Mesenchymal stem cell (in vitro differentiated cells and primary cell): Measurements from ENCODE around the gene ENDOU.

Source experiments
- DNase-seq: peaks from one replicate; pipeline ENCODE4 v3.0.0-alpha.2; 2013
- H2AFZ ChIP-seq: one replicate; pipeline ENCODE4 v1.6.1; 2013; ENCODE audit warnings: low read depth, mild to moderate bottlenecking, control low read depth, inconsistent platforms, low read length, moderate library complexity
- H2AK5ac ChIP-seq: 2 replicates; pipeline ENCODE4 v1.6.1; 2013; ENCODE audit warnings: low read length, moderate library complexity, mild to moderate bottlenecking, inconsistent platforms; ENCODE audit not compliant: severe bottlenecking
- H2BK120ac ChIP-seq: one replicate; pipeline ENCODE4 v1.6.1; 2013; ENCODE audit warnings: low read depth, mild to moderate bottlenecking, inconsistent platforms, low read length, moderate library complexity
- H2BK12ac ChIP-seq, 2 experiments: one replicate each; pipeline ENCODE4 v1.6.1; 2013; ENCODE audit warnings: inconsistent platforms in 2 of 2, low read length in 2 of 2, mild to moderate bottlenecking in 2 of 2, moderate library complexity in 2 of 2, control low read depth in 1 of 2
- H2BK15ac ChIP-seq: one replicate; pipeline ENCODE4 v1.6.1; 2013; ENCODE audit warnings: mild to moderate bottlenecking, low read depth, inconsistent platforms; ENCODE audit not compliant: poor library complexity, severe bottlenecking
- H2BK5ac ChIP-seq: 2 replicates; pipeline ENCODE4 v1.6.1; 2013; ENCODE audit warnings: low read depth, mild to moderate bottlenecking, low read length, control low read depth, inconsistent platforms; ENCODE audit not compliant: poor library complexity, severe bottlenecking
- H3K14ac ChIP-seq, 2 experiments: one replicate each; pipeline ENCODE4 v1.6.1; 2013; ENCODE audit warnings: inconsistent platforms in 2 of 2, low read length in 2 of 2, control low read depth in 1 of 2, mild to moderate bottlenecking in 1 of 2, moderate library complexity in 1 of 2
- H3K18ac ChIP-seq, 2 experiments: one replicate each; pipeline ENCODE4 v1.6.1; 2013; ENCODE audit warnings: inconsistent platforms in 2 of 2, low read length in 2 of 2, control low read depth in 1 of 2, low read depth in 1 of 2, mild to moderate bottlenecking in 1 of 2
- H3K23ac ChIP-seq, 2 experiments: one replicate each; pipeline ENCODE4 v1.6.1; 2013; ENCODE audit warnings: inconsistent platforms in 2 of 2, low read length in 2 of 2, mild to moderate bottlenecking in 2 of 2, moderate library complexity in 2 of 2, control low read depth in 1 of 2
- H3K27ac ChIP-seq: 2 replicates; pipeline ENCODE4 v1.5.1; 2013; ENCODE audit warnings: mild to moderate bottlenecking, moderate library complexity, low read length, control low read depth, inconsistent platforms; ENCODE audit not compliant: poor library complexity, severe bottlenecking
- H3K27me3 ChIP-seq, 2 experiments: 2 replicates each; pipeline versions ENCODE4 v1.6.1 to v1.7.0; 2013; ENCODE audit warnings: low read length in 2 of 2, mild to moderate bottlenecking in 2 of 2, moderate library complexity in 2 of 2, control low read depth in 1 of 2, inconsistent platforms in 1 of 2; ENCODE audit not compliant: control insufficient read depth in 1 of 2, insufficient read depth in 1 of 2
- H3K36me3 ChIP-seq, 2 experiments: 2 replicates each; pipeline versions ENCODE4 v1.6.1 to v1.7.0; 2013; ENCODE audit warnings: low read length in 2 of 2, control low read depth in 1 of 2, inconsistent platforms in 1 of 2, low read depth in 1 of 2, mild to moderate bottlenecking in 1 of 2; ENCODE audit not compliant: insufficient read depth in 2 of 2, control insufficient read depth in 1 of 2
- H3K4ac ChIP-seq, 2 experiments: one replicate each; pipeline ENCODE4 v1.6.1; 2013; ENCODE audit warnings: inconsistent platforms in 2 of 2, low read length in 2 of 2, mild to moderate bottlenecking in 2 of 2, moderate library complexity in 2 of 2, control low read depth in 1 of 2, low read depth in 1 of 2
- H3K4me1 ChIP-seq: 2 replicates; pipeline ENCODE4 v1.6.1; 2013; ENCODE audit warnings: low read depth, low read length, control low read depth; ENCODE audit not compliant: control insufficient read depth, insufficient read depth
- H3K4me2 ChIP-seq: 2 replicates; pipeline ENCODE4 v1.6.1; 2013; ENCODE audit warnings: low read length, mild to moderate bottlenecking, inconsistent platforms; ENCODE audit not compliant: poor library complexity, severe bottlenecking
- H3K4me3 ChIP-seq, 2 experiments: 2 replicates each; pipeline versions ENCODE4 v1.5.1 to v1.7.0; 2013; ENCODE audit warnings: low read length in 2 of 2, mild to moderate bottlenecking in 2 of 2, control low read depth in 1 of 2, low read depth in 1 of 2; ENCODE audit not compliant: insufficient read depth in 1 of 2
- H3K79me1 ChIP-seq: replicated peaks from 2 replicates; pipeline ENCODE4 v1.6.1; 2013; ENCODE audit warnings: mild to moderate bottlenecking, control low read depth, low read length, inconsistent platforms; ENCODE audit not compliant: poor library complexity, severe bottlenecking
- H3K9ac ChIP-seq: 2 replicates; pipeline ENCODE4 v1.7.0; 2013; ENCODE audit warnings: mild to moderate bottlenecking, low read length, moderate library complexity
- H3K9me3 ChIP-seq: 2 replicates; pipeline ENCODE4 v1.7.0; 2013; ENCODE audit warnings: mild to moderate bottlenecking, low read length; ENCODE audit not compliant: control insufficient read depth
- H4K8ac ChIP-seq: one replicate; pipeline ENCODE4 v1.6.1; 2013; ENCODE audit warnings: inconsistent platforms, mild to moderate bottlenecking, low read length, moderate library complexity
- H4K91ac ChIP-seq: one replicate; pipeline ENCODE4 v1.6.1; 2013; ENCODE audit warnings: mild to moderate bottlenecking, low read length, inconsistent platforms
- WGBS: methylation state at CpG from one replicate; pipeline ENCODE4 v1.1.7; 2013; ENCODE audit warnings: mixed read lengths; 5-methylcytosine and 5-hydroxymethylcytosine counted together

Gene ENDOU

DNA sequence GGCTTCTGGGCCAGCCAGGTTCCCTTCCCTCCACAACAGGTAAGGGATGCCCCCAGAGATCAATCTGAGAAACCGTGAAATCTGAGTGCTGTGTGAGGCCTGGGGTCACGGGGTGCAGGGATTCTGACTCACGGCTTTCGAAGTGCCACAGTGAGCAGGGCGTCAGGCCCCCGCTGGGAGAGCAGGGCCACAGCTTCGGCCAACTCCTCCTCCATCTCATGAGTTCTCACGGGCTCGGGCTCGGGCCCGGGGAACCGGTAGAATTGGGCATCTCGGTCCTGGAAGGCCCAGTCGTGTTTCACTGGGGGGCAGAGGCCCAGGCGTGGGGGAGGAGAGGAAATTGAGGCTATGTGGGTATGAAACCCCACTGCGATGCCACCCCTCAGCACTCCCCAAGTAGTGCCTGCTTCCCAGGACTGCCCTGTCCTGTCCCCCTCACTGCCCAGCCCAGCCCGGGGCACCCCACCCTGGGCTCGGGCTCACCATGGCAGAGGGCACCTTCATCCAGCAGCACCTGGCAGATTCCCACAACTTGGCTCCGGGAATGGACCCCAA lies 25.7 kb upstream of the ENDOU start:
- Histone ChIP-seq H2BK5ac (no peak overlapping the region), H2AK5ac (no peak overlapping the region), H2BK15ac (no peak overlapping the region), H3K23ac (no peak overlapping the region), H3K4me1 (peaks cover 35% of the 10 kb centered on the region), H3K4ac (no peak overlapping the region), H3K4me3 (no peak overlapping the region), H3K9me3 (no peaks in the 10 kb centered on the region), H4K91ac (no peak overlapping the region), H2BK120ac (no peak overlapping the region), H3K27me3 (no peaks in the 10 kb centered on the region), H3K36me3 (peaks cover 4 to 77% of the 10 kb centered on the region in 2 experiments), H2BK12ac (no peak overlapping the region), H2AFZ (no peak overlapping the region), H3K79me1 (peaks cover 16% of the 10 kb centered on the region), H3K4me2 (no peak overlapping the region), H4K8ac (no peak overlapping the region), H3K9ac (no peak overlapping the region), H3K14ac (no peak overlapping the region), H3K27ac (no peak overlapping the region), H3K18ac (no peak overlapping the region)
- 92% methylated on average over 15 of the region's 19 CpGs for WGBS
- DNase-seq = no peak

- Histone ChIP-seq H3K23ac (no peak overlapping the region), H2AFZ (no peak overlapping the region), H3K36me3 (peaks cover 4 to 83% of the 10 kb centered on the region in 2 experiments), H2BK15ac (no peak overlapping the region), H4K8ac (no peak overlapping the region), H3K4ac (no peak overlapping the region), H3K4me3 (no peak overlapping the region), H3K27ac (no peak overlapping the region), H4K91ac (no peak overlapping the region), H2BK120ac (no peak overlapping the region), H3K18ac (no peak overlapping the region), H3K27me3 (peaks cover 0 to 1% of the 10 kb centered on the region in 2 experiments), H3K4me1 (peaks cover 31% of the 10 kb centered on the region), H3K4me2 (no peak overlapping the region), H3K9ac (no peak overlapping the region), H2BK5ac (no peak overlapping the region), H2AK5ac (no peak overlapping the region), H2BK12ac (no peak overlapping the region), H3K79me1 (peaks cover 14% of the 10 kb centered on the region), H3K14ac (no peak overlapping the region), H3K9me3 (no peaks in the 10 kb centered on the region)
- DNase-seq = no peak
- 93% methylated on average over 10 of the region's 10 CpGs for WGBS
Observed at GRCh38 chr12:47750229-47750798, 25.0 kb upstream of the ENDOU start.

DNA sequence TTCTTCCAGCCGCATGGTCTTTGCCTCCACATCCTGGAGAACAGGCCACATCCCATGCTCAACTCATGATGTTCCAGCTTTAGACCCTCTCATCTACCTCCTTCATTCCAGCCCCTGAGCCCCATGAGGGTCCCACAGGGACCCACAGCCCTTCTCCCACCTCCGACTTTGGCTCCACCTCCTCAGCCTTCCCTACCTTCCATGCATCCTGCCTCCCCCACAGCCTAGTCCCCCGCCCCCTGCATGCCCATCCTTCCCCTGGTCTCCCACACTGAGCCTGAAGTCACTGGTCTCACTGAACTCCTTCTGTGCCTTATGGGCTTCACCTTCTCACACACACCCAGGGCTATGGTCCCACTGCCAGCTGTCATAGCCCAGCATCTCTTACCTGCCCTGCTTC lies 23.6 kb upstream of the ENDOU start:
- DNase-seq = no peak
- H3K4me3 ChIP-seq = no peak overlapping the region
- H2AK5ac ChIP-seq = no peak overlapping the region
- H3K4ac ChIP-seq = no peak overlapping the region
- H2BK120ac ChIP-seq = no peak overlapping the region
- H3K4me2 ChIP-seq = no peak overlapping the region
- H3K23ac ChIP-seq = no peak overlapping the region
- H3K18ac ChIP-seq = no peak overlapping the region
- H3K79me1 ChIP-seq = peaks cover 9% of the 10 kb centered on the region
- H3K27ac ChIP-seq = no peak overlapping the region
- H3K9ac ChIP-seq = no peak overlapping the region
- H3K36me3 ChIP-seq = peaks cover 4 to 87% of the 10 kb centered on the region in 2 experiments
- no peak overlapping the region for H4K91ac ChIP-seq
- H4K8ac ChIP-seq = no peak overlapping the region
- WGBS = 89% methylated on average over 3 of the region's 3 CpGs
- H3K14ac ChIP-seq = no peak overlapping the region
- no peak overlapping the region for H2BK5ac ChIP-seq
- H3K4me1 ChIP-seq = peaks cover 23% of the 10 kb centered on the region
- peaks cover 0 to 7% of the 10 kb centered on the region in 2 experiments for H3K27me3 ChIP-seq
- H2AFZ ChIP-seq = no peak overlapping the region
- no peak overlapping the region for H2BK15ac ChIP-seq
- no peaks in the 10 kb centered on the region for H3K9me3 ChIP-seq
- H2BK12ac ChIP-seq = no peak overlapping the region

DNA sequence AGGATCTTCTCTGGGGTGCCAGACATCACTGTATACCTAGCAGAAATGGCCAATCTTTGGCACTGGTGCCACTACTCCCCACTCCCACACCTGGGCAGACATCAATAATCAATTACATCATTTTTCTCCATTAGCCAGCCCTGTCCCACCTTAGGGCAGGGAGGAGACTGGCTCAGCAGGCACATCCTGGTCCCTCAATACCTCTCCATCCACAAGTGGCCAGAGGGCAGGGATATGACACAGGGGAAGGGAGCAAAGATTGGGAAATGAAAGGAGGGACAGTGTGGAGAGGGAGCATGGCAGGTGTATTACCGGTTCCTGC lies 23.2 kb upstream of the ENDOU start:
- no peak overlapping the region for H4K91ac ChIP-seq
- no peak for DNase-seq
- H3K18ac ChIP-seq = no peak overlapping the region
- H2AFZ ChIP-seq = no peak overlapping the region
- no peak overlapping the region for H2BK120ac ChIP-seq
- H3K14ac ChIP-seq = no peak overlapping the region
- H3K4ac ChIP-seq = no peak overlapping the region
- H3K23ac ChIP-seq = no peak overlapping the region
- peaks cover 9% of the 10 kb centered on the region for H3K79me1 ChIP-seq
- peaks cover 20% of the 10 kb centered on the region for H3K4me1 ChIP-seq
- H3K9ac ChIP-seq = no peak overlapping the region
- H3K36me3 ChIP-seq = peaks cover 4 to 91% of the 10 kb centered on the region in 2 experiments
- no peak overlapping the region for H4K8ac ChIP-seq
- no peak overlapping the region for H3K4me2 ChIP-seq
- 100% methylated on average over 1 of the region's 1 CpG for WGBS
- no peak overlapping the region for H2BK12ac ChIP-seq
- peaks cover 0 to 12% of the 10 kb centered on the region in 2 experiments for H3K27me3 ChIP-seq
- no peak overlapping the region for H2BK15ac ChIP-seq
- no peak overlapping the region for H2BK5ac ChIP-seq
- H3K9me3 ChIP-seq = no peaks in the 10 kb centered on the region
- no peak overlapping the region for H2AK5ac ChIP-seq
- H3K4me3 ChIP-seq = no peak overlapping the region
- H3K27ac ChIP-seq = no peak overlapping the region
